Stimulated activated CD8-positive, alpha-beta memory T cell treated with anti-CD3 and anti-CD28 coated beads, Interleukin-7, amount 100 ng/mL, for 48 hours (primary cell): ENCODE results near the gene KRTAP4-6.
"Not testable (repeated sequence)": the region's sequence is repeated elsewhere in the genome, so short reads cannot be mapped to it uniquely, and the experiment has no call there.

ENCODE experiments used
- DNase-seq, 2 donors: peaks; one replicate each; pipeline ENCODE4 v3.0.0-alpha.2; 2020; ENCODE audit warnings: low read depth in 1 of 2; ENCODE audit errors: extremely low read depth in 1 of 2

The KRTAP4-6 gene

DNA sequence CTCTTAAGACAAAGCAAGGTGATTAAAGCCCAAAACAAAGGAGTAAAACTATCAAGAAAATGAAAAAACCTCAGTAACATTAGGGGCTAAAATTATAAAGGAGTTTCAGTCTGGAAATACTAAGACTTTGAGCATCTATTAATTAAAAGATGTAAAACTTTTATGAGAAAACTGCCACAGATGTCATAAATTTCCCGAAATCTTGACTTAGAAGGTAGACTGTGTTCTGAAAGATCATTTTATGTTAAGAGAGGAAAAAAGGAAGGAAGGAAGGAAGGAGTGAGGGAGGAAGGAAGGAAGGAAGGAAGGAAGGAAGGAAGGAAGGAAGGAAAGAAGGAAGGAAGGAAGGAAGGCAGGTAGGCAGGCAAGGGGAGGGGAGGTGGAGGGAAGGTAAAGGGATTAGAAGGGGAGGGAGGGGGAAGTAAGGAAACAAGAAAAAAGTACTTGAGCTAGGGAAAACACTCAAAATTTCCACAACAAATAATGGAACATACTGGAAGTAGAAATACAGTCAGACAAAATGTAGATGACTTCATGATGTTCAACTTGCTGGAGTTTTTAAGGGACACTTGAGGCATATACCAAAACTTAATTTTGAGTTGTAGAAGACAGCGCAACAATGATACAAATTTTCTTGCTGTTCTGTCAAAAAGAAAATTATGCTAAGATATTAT lies 7.3 kb upstream of the KRTAP4-6 start:
- no peak for DNase-seq

GRCh38 chr17:41145261-41145660 lies 4.9 kb upstream of the KRTAP4-6 start:
- no peak for DNase-seq

DNA sequence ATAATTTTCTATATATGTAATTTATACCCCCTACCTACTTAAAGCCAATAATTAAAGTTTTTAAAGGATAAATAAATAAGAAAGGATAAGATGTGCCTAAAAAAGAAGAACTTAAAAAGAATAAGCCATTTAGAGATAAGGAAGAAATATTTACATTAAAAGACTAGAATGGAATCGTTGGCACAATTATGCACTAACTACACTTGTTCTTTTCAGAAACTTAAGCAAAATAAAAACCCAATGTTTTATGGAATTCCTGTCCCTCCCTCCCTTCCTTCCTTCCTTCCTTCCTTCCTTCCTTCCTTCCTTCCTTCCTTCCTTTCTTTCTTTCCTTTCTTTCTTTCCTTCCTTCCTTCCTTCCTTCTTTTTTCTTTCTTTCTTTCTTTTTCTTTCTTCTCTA lies 4.5 kb upstream of the KRTAP4-6 start:
- DNase-seq = no peak

GRCh38 chr17:41141361-41141760 lies 1.0 kb upstream of the KRTAP4-6 start:
- DNase-seq = no peak

- DNase-seq = not testable (repeated sequence)
These were observed 479 bp downstream of the KRTAP4-6 start for GRCh38 chr17:41139865-41140264.

DNA sequence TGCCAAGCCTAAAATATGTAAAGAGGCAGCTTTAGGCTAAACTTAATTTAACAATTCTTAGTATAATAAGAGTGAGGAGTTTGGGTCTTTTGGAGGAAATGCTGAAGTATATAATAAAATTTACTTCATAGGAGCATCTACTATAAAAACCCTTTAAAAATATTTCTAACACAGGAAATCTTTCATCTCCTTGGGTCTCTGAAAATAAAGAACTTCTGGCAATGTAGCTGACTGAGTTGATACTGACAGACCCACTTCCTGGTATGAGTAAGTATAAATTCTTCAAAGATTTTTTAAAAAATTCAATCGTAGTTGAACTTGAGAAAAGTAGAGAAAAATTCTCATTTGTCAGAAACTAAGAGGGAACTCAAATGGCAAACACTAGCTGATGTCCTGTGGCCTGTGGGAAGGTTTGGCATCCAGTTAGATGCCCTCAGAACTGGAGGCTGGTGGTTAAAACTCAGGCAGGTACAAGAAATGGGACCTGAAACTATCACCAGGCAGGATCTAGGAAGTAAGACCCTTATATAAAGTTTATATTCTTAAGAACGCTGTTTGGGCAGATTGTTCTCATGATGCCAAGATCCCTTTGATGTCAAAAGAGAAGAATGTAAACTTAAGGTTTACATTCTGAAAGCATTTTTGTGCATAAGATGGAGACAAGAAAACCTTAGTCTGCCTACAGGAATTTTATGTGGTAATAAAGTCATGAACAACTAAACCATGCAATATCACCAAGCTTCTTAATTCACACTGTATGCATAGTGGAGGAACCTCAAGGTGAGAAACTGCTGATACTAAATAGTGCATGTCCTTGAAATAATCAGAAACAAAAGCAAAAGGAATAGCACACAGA lies 6.2 kb downstream of the KRTAP4-6 start:
- no peak for DNase-seq

DNA sequence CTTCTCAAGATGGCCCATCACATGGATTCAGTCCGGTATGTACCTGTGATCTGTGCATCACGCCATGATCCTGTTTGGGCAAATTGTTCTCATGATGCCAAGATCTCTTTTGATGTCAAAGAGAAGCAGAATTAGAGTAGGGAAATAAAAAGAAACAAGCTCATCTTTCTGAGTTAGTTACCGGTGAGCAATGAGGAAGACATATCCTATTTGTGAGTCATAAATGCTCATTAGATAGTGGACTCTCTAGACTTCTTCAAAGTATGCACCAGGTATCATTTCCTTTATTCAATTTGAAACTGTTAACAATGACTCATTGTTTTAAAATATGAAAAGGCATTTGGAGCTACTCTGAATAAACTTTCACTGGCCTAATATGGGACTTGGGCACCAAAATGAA lies 8.4 kb downstream of the KRTAP4-6 start:
- DNase-seq = no peak

DNA sequence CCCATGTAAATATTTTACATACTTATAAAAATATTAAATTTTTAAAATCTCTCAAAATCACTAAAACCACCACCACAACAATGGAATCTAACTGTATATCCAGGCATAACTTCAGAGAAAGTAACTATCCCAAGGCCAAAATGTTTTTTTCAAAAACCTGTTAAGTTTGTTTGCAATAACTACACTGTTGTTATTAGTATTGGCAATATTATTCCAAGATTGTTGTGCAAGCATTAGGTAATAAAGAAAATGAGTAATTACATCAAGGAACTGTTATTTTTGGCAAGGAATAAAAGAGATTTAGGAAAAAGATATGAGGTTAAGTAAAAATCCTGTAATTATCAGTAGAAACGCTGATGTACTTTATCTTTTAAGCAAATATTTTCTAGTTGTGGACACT lies 13.0 kb downstream of the KRTAP4-6 start:
- DNase-seq = no peak

- DNase-seq = no peak
These were observed 13.9 kb downstream of the KRTAP4-6 start for GRCh38 chr17:41126412-41126811.

DNA sequence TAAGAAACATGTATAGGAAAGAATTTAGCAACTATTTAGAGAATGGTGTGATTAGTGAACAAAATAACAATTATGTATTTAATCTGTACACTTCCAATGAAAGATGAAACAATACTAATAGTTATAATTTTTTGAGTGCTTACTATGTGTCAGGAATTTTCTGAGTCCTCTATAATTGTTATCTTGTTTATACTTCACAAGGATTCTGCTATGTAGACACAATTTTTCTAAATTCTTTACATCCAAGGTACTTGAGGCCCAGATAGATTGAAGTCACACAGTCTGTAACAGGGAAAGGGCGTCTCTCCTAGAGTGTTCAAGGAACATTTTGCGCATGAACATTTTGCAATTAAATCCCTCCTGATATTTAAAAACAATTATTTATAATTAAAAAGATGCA lies 15.3 kb downstream of the KRTAP4-6 start:
- DNase-seq = no peak

DNA sequence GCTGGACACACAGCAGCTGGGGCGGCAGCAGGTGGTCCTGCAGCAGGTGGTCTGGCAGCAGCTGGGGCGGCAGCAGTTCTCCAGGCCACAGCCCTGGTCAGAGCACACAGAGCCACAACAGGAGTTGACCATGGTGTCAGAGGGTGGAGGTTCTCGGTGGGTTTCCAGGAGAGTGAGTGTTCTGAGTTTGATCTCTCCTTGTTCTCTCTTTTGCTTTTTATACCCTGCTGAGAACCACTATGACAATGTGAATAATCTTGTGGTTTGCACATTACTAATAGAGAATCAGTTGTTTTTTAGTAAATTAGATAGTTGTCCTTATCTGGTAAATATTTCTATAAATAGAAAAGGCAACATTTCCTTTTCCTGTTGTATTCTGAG lies 16.4 kb downstream of the KRTAP4-6 start, which contains the start of gene KRTAP4-12:
Gene KRTAP4-12 (minus strand): TSS at position 192 of the 381 bp plus-strand sequence. CDS start 60 bp downstream, at position 132.
- DNase-seq = not testable (repeated sequence)

GRCh38 chr17:41123292-41123990 lies 16.9 kb downstream of the KRTAP4-6 start:
- DNase-seq = not testable (repeated sequence)

- DNase-seq = no peak
These were observed 18.6 kb downstream of the KRTAP4-6 start for GRCh38 chr17:41121742-41122141.

- DNase-seq = not testable (repeated sequence)
These were observed 20.4 kb downstream of the KRTAP4-6 start for GRCh38 chr17:41119696-41120690.

DNA sequence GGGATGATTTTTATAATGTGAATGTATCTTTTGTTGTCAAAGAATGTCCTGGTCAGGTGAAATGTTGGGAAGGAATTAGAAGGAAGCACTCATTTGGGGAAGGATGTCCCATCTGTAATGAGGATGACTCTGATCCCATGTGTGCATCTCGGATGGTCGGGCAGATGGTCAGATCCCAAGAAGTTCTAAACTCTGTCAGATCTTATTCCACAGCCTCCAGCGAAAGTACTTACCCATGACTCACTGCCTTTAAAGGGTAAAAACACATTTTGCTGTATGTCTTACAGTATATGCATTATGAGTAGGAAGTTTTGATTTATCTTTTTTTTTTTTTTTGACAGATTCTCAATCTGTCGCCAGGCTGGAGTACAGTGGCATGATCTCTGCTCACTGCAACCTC lies 21.6 kb downstream of the KRTAP4-6 start:
- DNase-seq = no peak

GRCh38 chr17:41117846-41118386 lies 22.4 kb downstream of the KRTAP4-6 start, which contains the start of gene KRTAP4-11:
TSS of gene KRTAP4-11 (minus strand) at chr17:41118373. CDS start at chr17:41118315, 58 bp downstream.
- not testable (repeated sequence) for DNase-seq

DNA sequence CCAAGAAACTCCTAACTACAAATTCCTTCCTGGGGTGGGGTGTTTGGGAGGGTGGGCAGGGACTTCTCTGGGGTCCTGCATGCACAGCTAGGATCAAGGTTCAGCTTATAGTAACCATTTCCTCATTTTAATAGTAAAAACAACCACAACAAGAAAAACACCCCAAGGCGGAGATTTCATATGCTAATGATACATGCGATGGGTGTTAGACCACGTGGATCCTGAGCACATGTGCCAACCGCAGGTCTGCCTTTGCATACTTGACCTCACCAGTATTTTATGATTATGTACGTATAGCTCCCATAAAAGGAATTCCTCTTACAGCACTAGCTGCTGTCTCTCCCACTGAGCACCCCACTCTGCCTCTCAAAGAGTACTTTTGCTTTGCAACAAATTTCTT lies 24.0 kb downstream of the KRTAP4-6 start:
- no peak for DNase-seq

- DNase-seq = no peak
These were observed 29.0 kb downstream of the KRTAP4-6 start for GRCh38 chr17:41111151-41111885.

DNA sequence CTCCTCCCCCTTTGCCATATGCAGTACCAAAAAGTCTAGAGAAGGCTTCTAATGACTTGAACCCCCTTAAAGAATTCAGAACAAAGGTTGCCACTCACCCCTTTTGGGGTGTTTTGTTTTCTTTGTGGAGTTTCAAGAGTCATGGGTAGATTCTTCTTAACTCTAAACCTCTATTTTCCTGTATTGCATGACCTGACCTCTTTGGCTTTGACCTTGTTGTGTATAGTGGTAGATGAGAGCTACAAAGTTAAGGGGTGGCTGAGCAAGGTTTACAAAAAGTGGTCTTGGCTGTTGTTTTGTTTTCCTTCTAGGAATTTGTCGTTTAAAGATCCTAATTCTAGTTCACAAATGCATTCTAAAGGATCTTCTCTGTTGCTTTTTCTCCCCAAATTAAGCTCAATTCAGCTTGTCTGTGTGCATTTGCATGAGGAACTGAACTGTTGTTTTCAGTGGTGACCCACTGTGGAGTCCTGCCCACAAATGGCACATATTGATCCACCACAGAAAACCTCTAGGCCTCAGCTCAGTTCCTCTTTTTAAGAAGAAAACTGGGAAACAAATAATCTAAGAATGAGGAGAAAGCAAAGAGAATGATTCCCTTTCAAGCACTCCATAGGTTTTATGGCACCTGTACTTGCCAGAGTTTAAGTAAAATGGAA lies 31.5 kb downstream of the KRTAP4-6 start:
- not testable (repeated sequence) for DNase-seq
